PC-9 (cell line): ENCODE results near the gene CNTNAP5. TPM values are rescaled to one million over a fixed set of nuclear protein-coding genes. Genes with fewer than 3 reads are reported as not detected.

ENCODE experiments used
- BruUV-seq: library from RNA; stranded (reverse); fragments of 400-500 nt; replicated peaks from 2 replicates; lab custom pipeline; 2021; lab: Mats Ljungman, UMichigan
- CTCF ChIA-PET: fragments of 300-600 bp; sonication (Branson Sonifier 250); formaldehyde crosslinking; loops from one replicate; lab custom pipeline; 2022; ENCODE audit warnings: antibody characterized with exemption; lab: Charles Lee
- POLR2A ChIA-PET: fragments of 300-600 bp; sonication (Branson Sonifier 250); formaldehyde crosslinking; loops from one replicate; lab custom pipeline; 2022; ENCODE audit warnings: antibody characterized with exemption; ENCODE audit not compliant: unreplicated experiment; lab: Charles Lee
- DNase-seq, 2 experiments: peaks; one replicate each; pipeline versions ENCODE4 v3.0.0 to v3.0.0-alpha.2; 2015 to 2022; ENCODE audit warnings: mixed read lengths in 1 of 2
- H2AFZ ChIP-seq: fragments of 200-600 bp; sonication (generic); 2 replicates; pipeline ENCODE4 v1.8.1; 2017; ENCODE audit warnings: antibody characterized with exemption
- H3F3A ChIP-seq: fragments of 200-600 bp; sonication (generic); 2 replicates; pipeline ENCODE4 v1.8.1; 2017; ENCODE audit warnings: antibody characterized with exemption, mild to moderate bottlenecking, low read depth; ENCODE audit not compliant: insufficient read depth
- H3K27ac ChIP-seq: fragments of 200-600 bp; sonication (generic); 2 replicates; pipeline ENCODE4 v1.6.1; 2016; ENCODE audit warnings: mixed run types
- H3K27me3 ChIP-seq: fragments of 200-600 bp; sonication (generic); 2 replicates; pipeline ENCODE4 v1.6.1; 2016; ENCODE audit warnings: low read depth, mixed run types; ENCODE audit not compliant: insufficient read depth
- H3K36me3 ChIP-seq: fragments of 200-600 bp; sonication (generic); 2 replicates; pipeline ENCODE4 v1.6.1; 2016; ENCODE audit warnings: low read depth, mixed run types
- H3K4me1 ChIP-seq: fragments of 200-600 bp; sonication (generic); replicated peaks from 2 replicates; pipeline ENCODE4 v1.6.1; 2016; ENCODE audit warnings: mixed run types; ENCODE audit not compliant: insufficient read depth
- H3K4me2 ChIP-seq: fragments of 200-600 bp; sonication (generic); 2 replicates; pipeline ENCODE4 v1.6.1; 2017; ENCODE audit warnings: mixed run types
- H3K4me3 ChIP-seq: fragments of 200-600 bp; sonication (generic); 2 replicates; pipeline ENCODE4 v1.6.1; 2016; ENCODE audit warnings: mixed run types
- H3K79me2 ChIP-seq: fragments of 200-600 bp; sonication (generic); 2 replicates; pipeline ENCODE4 v1.6.1; 2017; ENCODE audit warnings: low read depth, mixed run types
- H3K9me2 ChIP-seq: fragments of 200-600 bp; sonication (generic); 2 replicates; pipeline ENCODE4 v1.8.1; 2017; ENCODE audit warnings: mild to moderate bottlenecking; ENCODE audit not compliant: insufficient read depth
- H3K9me3 ChIP-seq: fragments of 200-600 bp; sonication (generic); 2 replicates; pipeline ENCODE4 v1.8.1; 2016; ENCODE audit warnings: low read depth; ENCODE audit not compliant: insufficient read depth
- H4K20me1 ChIP-seq: fragments of 200-600 bp; sonication (generic); 2 replicates; pipeline ENCODE4 v1.8.1; 2017; ENCODE audit not compliant: insufficient read depth
- EZH2 ChIP-seq: fragments of 200-600 bp; sonication (generic); IDR thresholded peaks from 2 replicates; pipeline ENCODE4 v1.8.0; 2017; ENCODE audit warnings: antibody characterized with exemption, low read depth
- intact Hi-C: fragments of 100-400 bp; cut with micrococcal nuclease; formaldehyde crosslinking; loops from one replicate; pipeline ENCODE4 v1.10.0; 2022; ENCODE audit not compliant: unreplicated experiment
- total RNA-seq: library from RNA; stranded (reverse); gene quantifications from 2 replicates; pipeline ENCODE4 v1.2.3, GENCODE V29; 2021
- TF ChIP-seq, protein P1 (sequence below): fragments of 200-600 bp; sonication (generic); conservative IDR thresholded peaks from 2 replicates; pipeline ENCODE4 v1.6.1; 2017; ENCODE audit warnings: mixed run types, antibody characterized with exemption, mild to moderate bottlenecking, moderate library complexity

The CNTNAP5 gene
- total RNA-seq, 1 experiment from 2014 or later: not detected

GRCh38 chr2:124558277-124558905, 533.3 kb downstream of the CNTNAP5 start:
- no TSS peak for BruUV-seq
- no peaks in the 10 kb centered on the region for H3F3A ChIP-seq
- ChIA-PET POLR2A (no interaction called here), CTCF (no interaction called here)
- no peaks in the 10 kb centered on the region for H3K36me3 ChIP-seq
- no peak overlapping the region for H2AFZ ChIP-seq
- no peak overlapping the region for H3K4me3 ChIP-seq
- no peaks in the 10 kb centered on the region for H3K79me2 ChIP-seq
- TF ChIP-seq EZH2: no peak
- TF ChIP-seq, protein P1, sequence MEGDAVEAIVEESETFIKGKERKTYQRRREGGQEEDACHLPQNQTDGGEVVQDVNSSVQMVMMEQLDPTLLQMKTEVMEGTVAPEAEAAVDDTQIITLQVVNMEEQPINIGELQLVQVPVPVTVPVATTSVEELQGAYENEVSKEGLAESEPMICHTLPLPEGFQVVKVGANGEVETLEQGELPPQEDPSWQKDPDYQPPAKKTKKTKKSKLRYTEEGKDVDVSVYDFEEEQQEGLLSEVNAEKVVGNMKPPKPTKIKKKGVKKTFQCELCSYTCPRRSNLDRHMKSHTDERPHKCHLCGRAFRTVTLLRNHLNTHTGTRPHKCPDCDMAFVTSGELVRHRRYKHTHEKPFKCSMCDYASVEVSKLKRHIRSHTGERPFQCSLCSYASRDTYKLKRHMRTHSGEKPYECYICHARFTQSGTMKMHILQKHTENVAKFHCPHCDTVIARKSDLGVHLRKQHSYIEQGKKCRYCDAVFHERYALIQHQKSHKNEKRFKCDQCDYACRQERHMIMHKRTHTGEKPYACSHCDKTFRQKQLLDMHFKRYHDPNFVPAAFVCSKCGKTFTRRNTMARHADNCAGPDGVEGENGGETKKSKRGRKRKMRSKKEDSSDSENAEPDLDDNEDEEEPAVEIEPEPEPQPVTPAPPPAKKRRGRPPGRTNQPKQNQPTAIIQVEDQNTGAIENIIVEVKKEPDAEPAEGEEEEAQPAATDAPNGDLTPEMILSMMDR: no peak
- no peaks in the 10 kb centered on the region for H3K9me3 ChIP-seq
- H3K4me1 ChIP-seq: no peaks in the 10 kb centered on the region
- intact Hi-C loops: no loop called here
- H3K27ac ChIP-seq: no peak overlapping the region
- DNase-seq: no peak
- H3K27me3 ChIP-seq: no peaks in the 10 kb centered on the region; the same call in 1 of the 2 replicates
- no peak overlapping the region for H3K4me2 ChIP-seq
- H4K20me1 ChIP-seq: no peaks in the 10 kb centered on the region
- no peaks in the 10 kb centered on the region for H3K9me2 ChIP-seq

DNA sequence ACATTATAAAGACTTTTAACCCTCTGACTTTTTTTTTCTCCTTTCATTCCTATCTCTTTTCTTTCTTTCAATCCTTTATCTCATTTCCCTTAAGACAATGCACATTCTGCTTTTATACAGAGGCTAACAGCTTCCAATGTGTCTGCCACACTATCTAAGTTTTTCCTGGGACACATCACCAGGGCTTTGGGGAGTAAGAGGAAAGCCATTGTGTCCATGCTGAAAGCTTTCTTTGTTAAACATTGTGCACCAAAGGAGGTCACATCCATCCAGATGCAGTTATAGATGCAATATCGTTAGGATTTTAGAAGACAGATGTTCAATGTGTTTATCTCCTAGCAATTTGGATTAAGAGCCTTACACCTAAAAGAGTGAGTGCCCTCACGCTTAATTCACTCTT, 534.1 kb downstream of the CNTNAP5 start:
- no peaks in the 10 kb centered on the region; the same call in 1 of the 2 replicates for H3K27me3 ChIP-seq
- POLR2A ChIA-PET: interaction anchor here (0.7 kb wide), 1 partner anchor 176 kb away, joined by 3 read pairs; no protein-coding TSS in a partner anchor
- no peaks in the 10 kb centered on the region for H4K20me1 ChIP-seq
- no peak overlapping the region for H3K4me2 ChIP-seq
- TF ChIP-seq, protein P1: no peak
- TF ChIP-seq EZH2: no peak
- no peaks in the 10 kb centered on the region for H3K4me1 ChIP-seq
- H3K36me3 ChIP-seq: no peaks in the 10 kb centered on the region
- no peaks in the 10 kb centered on the region for H3K79me2 ChIP-seq
- H2AFZ ChIP-seq: no peak overlapping the region
- H3K9me3 ChIP-seq: no peaks in the 10 kb centered on the region
- BruUV-seq: no TSS peak
- H3K9me2 ChIP-seq: no peaks in the 10 kb centered on the region
- H3F3A ChIP-seq: no peaks in the 10 kb centered on the region
- CTCF ChIA-PET: no interaction called here
- no peak overlapping the region for H3K27ac ChIP-seq
- no peak for DNase-seq
- no peak overlapping the region for H3K4me3 ChIP-seq
- intact Hi-C loops: no loop called here

- intact Hi-C loops: no loop called here
Observed at GRCh38 chr2:124560592-124561112, 535.6 kb downstream of the CNTNAP5 start.

More at GRCh38 chr2:124560592-124561112, 535.6 kb downstream of the CNTNAP5 start:
- Histone ChIP-seq H3K27ac (no peak overlapping the region), H3K27me3 (no peaks in the 10 kb centered on the region; the same call in 1 of the 2 replicates), H3K79me2 (no peaks in the 10 kb centered on the region), H3F3A (no peaks in the 10 kb centered on the region), H4K20me1 (no peaks in the 10 kb centered on the region), H2AFZ (no peak overlapping the region), H3K4me1 (no peaks in the 10 kb centered on the region), H3K4me3 (no peak overlapping the region), H3K9me2 (no peaks in the 10 kb centered on the region), H3K9me3 (no peaks in the 10 kb centered on the region), H3K4me2 (no peak overlapping the region), H3K36me3 (no peaks in the 10 kb centered on the region)
- CTCF ChIA-PET: no interaction called here
- POLR2A ChIA-PET: no interaction called here
- no TSS peak for BruUV-seq
- TF ChIP-seq EZH2: no peak
- no peak for DNase-seq
